ENCODE data around the gene FMO3.

The FMO3 gene

DNA sequence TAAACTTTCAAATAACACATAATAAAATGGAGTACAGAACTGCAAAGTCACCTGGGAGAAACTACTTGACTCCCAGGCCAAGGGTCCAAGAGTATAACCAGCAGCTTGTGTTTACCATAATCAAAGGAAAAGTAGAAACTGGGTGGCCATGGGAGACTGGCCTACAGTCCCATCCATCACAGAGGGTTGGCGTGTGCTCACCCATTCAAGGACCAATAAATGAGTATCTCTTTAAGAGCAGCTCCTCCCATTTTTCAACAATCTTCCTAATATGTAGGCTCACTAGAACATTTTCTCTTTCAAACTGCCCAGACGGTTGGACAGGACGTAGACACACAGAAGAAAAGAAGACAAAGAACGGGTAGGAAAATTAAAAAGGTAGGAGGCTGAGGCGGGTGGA lies at the start of gene FMO3:
Gene FMO3 (plus strand): TSS at position 302 of the 400 bp plus-strand sequence. CDS start 1,754 bp downstream, outside the sequence.
- Histone ChIP-seq H3K4me3 (ENCODE audit: low read depth, low read length) (no peak within 1 kb of the TSS), H3K9me3 (ENCODE audit: control insufficient read depth, insufficient read depth, low read depth, low read length) (no peaks in the 10 kb centered on the region), H3K27ac (ENCODE audit: extremely low read depth, low read depth, low read length) (no peak within 1 kb of the TSS), H3K4me1 (ENCODE audit: control insufficient read depth, insufficient read depth, low read length) (no peaks in the 10 kb centered on the region), H3K36me3 (ENCODE audit: control insufficient read depth in 2 of 2, insufficient read depth in 1 of 2, low read length in 2 of 2) (no peaks in the 10 kb centered on the region)
- POLR2A ChIA-PET, result no interaction called here
- CTCF ChIA-PET, result interaction anchor here (0.7 to 1.5 kb wide), 4 partner anchors 9 to 136 kb away, joined by 3 to 15 read pairs (median 4); no protein-coding TSS in a partner anchor
- no peak for TF ChIP-seq ZNF571 (tag by site-specific recombination; IDR thresholded peaks at IDR 0.05)
- TF ChIP-seq SALL2 (tag by site-specific recombination; IDR thresholded peaks at IDR 0.05; ENCODE audit: borderline replicate concordance), result no peak
- TF ChIP-seq ZNF837 (tag by site-specific recombination; IDR thresholded peaks at IDR 0.05), result no peak
- TF ChIP-seq, protein P1, sequence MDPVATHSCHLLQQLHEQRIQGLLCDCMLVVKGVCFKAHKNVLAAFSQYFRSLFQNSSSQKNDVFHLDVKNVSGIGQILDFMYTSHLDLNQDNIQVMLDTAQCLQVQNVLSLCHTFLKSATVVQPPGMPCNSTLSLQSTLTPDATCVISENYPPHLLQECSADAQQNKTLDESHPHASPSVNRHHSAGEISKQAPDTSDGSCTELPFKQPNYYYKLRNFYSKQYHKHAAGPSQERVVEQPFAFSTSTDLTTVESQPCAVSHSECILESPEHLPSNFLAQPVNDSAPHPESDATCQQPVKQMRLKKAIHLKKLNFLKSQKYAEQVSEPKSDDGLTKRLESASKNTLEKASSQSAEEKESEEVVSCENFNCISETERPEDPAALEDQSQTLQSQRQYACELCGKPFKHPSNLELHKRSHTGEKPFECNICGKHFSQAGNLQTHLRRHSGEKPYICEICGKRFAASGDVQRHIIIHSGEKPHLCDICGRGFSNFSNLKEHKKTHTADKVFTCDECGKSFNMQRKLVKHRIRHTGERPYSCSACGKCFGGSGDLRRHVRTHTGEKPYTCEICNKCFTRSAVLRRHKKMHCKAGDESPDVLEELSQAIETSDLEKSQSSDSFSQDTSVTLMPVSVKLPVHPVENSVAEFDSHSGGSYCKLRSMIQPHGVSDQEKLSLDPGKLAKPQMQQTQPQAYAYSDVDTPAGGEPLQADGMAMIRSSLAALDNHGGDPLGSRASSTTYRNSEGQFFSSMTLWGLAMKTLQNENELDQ (tag by site-specific recombination; IDR thresholded peaks at IDR 0.05; ENCODE audit: low read depth), result no peak
- TF ChIP-seq ZNF561 (tag by site-specific recombination; IDR thresholded peaks at IDR 0.05; ENCODE audit: borderline replicate concordance), result no peak
- no peak for TF ChIP-seq ZEB2 (tag by site-specific recombination; IDR thresholded peaks at IDR 0.05)
- TF ChIP-seq ZNF302 (tag by site-specific recombination; IDR thresholded peaks at IDR 0.05; ENCODE audit: low read depth), result no peak
- TF ChIP-seq ZNF121 (tag by site-specific recombination; IDR thresholded peaks at IDR 0.05), result no peak
- TF ChIP-seq, protein P2, sequence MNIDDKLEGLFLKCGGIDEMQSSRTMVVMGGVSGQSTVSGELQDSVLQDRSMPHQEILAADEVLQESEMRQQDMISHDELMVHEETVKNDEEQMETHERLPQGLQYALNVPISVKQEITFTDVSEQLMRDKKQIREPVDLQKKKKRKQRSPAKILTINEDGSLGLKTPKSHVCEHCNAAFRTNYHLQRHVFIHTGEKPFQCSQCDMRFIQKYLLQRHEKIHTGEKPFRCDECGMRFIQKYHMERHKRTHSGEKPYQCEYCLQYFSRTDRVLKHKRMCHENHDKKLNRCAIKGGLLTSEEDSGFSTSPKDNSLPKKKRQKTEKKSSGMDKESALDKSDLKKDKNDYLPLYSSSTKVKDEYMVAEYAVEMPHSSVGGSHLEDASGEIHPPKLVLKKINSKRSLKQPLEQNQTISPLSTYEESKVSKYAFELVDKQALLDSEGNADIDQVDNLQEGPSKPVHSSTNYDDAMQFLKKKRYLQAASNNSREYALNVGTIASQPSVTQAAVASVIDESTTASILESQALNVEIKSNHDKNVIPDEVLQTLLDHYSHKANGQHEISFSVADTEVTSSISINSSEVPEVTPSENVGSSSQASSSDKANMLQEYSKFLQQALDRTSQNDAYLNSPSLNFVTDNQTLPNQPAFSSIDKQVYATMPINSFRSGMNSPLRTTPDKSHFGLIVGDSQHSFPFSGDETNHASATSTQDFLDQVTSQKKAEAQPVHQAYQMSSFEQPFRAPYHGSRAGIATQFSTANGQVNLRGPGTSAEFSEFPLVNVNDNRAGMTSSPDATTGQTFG (tag by site-specific recombination; IDR thresholded peaks at IDR 0.05; ENCODE audit: borderline replicate concordance), result no peak
- TF ChIP-seq BCL11B (tag by site-specific recombination; IDR thresholded peaks at IDR 0.05; ENCODE audit: low read depth), result no peak
- TF ChIP-seq, protein P3, sequence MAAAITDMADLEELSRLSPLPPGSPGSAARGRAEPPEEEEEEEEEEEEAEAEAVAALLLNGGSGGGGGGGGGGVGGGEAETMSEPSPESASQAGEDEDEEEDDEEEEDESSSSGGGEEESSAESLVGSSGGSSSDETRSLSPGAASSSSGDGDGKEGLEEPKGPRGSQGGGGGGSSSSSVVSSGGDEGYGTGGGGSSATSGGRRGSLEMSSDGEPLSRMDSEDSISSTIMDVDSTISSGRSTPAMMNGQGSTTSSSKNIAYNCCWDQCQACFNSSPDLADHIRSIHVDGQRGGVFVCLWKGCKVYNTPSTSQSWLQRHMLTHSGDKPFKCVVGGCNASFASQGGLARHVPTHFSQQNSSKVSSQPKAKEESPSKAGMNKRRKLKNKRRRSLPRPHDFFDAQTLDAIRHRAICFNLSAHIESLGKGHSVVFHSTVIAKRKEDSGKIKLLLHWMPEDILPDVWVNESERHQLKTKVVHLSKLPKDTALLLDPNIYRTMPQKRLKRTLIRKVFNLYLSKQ (tag by site-specific recombination; IDR thresholded peaks at IDR 0.05; ENCODE audit: borderline replicate concordance), result no peak
- TF ChIP-seq HOXD13 (CRISPR knock-in tag; IDR thresholded peaks at IDR 0.05; ENCODE audit: borderline replicate concordance), result no peak
- no peak for TF ChIP-seq SCRT1 (tag by site-specific recombination; IDR thresholded peaks at IDR 0.05; ENCODE audit: borderline replicate concordance)
- no peak for TF ChIP-seq ZNF354C (tag by site-specific recombination; IDR thresholded peaks at IDR 0.05; ENCODE audit: borderline replicate concordance, low read depth)
- TF ChIP-seq, protein P4, sequence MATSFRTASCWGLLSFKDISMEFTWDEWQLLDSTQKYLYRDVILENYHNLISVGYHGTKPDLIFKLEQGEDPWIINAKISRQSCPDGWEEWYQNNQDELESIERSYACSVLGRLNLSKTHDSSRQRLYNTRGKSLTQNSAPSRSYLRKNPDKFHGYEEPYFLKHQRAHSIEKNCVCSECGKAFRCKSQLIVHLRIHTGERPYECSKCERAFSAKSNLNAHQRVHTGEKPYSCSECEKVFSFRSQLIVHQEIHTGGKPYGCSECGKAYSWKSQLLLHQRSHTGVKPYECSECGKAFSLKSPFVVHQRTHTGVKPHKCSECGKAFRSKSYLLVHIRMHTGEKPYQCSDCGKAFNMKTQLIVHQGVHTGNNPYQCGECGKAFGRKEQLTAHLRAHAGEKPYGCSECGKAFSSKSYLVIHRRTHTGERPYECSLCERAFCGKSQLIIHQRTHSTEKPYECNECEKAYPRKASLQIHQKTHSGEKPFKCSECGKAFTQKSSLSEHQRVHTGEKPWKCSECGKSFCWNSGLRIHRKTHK (tag by site-specific recombination; IDR thresholded peaks at IDR 0.05), result no peak
- no peak for TF ChIP-seq YY1 (tag by site-specific recombination; IDR thresholded peaks at IDR 0.05)

DNA sequence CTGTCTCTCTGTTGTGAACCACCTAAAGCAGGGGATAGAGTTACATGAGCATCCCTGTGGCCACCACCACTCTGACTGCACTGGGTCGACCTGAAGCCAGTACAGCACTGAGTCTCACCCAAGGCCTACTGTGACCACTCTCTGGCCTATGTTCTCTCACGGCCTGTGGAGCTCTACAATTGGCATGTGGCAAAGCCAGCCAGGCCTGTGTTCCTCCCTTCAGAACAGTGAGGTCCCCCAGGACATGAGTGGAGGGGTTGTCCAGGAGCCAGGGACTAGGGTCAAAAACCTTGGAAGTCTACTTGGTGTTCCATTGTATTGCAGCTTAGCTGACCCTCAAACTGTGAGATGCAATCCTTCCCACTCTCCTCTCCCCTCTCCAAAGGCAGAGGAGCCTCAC lies 42.7 kb upstream of the FMO3 start:
- Histone ChIP-seq H3K9me3 (ENCODE audit: control insufficient read depth, insufficient read depth, low read depth, low read length) (no peaks in the 10 kb centered on the region), H3K27ac (ENCODE audit: extremely low read depth, low read depth, low read length) (no peak overlapping the region)
- CTCF ChIA-PET, result no interaction called here
- TF ChIP-seq GLI4 (tag by site-specific recombination; IDR thresholded peaks at IDR 0.05) (no peak), GLIS1 (tag by site-specific recombination; IDR thresholded peaks at IDR 0.05) (no peak), HOXC10 (CRISPR knock-in tag; IDR thresholded peaks at IDR 0.05) (no peak), OSR2 (tag by site-specific recombination; IDR thresholded peaks at IDR 0.05) (no peak), SCRT2 (tag by site-specific recombination; IDR thresholded peaks at IDR 0.05) (no peak), ZNF302 (tag by site-specific recombination; IDR thresholded peaks at IDR 0.05; ENCODE audit: low read depth) (no peak), ZNF660 (tag by site-specific recombination; IDR thresholded peaks at IDR 0.05) (no peak), MYNN (tag by site-specific recombination; IDR thresholded peaks at IDR 0.05; ENCODE audit: borderline replicate concordance) (no peak), ZNF10 (tag by site-specific recombination; IDR thresholded peaks at IDR 0.05) (no peak)
- TF ChIP-seq, protein P5, sequence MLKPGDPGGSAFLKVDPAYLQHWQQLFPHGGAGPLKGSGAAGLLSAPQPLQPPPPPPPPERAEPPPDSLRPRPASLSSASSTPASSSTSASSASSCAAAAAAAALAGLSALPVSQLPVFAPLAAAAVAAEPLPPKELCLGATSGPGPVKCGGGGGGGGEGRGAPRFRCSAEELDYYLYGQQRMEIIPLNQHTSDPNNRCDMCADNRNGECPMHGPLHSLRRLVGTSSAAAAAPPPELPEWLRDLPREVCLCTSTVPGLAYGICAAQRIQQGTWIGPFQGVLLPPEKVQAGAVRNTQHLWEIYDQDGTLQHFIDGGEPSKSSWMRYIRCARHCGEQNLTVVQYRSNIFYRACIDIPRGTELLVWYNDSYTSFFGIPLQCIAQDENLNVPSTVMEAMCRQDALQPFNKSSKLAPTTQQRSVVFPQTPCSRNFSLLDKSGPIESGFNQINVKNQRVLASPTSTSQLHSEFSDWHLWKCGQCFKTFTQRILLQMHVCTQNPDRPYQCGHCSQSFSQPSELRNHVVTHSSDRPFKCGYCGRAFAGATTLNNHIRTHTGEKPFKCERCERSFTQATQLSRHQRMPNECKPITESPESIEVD (tag by site-specific recombination; IDR thresholded peaks at IDR 0.05), result no peak

More for the DNA sequence above, 42.7 kb upstream of the FMO3 start:
- H3K4me1 ChIP-seq (ENCODE audit: control insufficient read depth, insufficient read depth, low read length), result no peaks in the 10 kb centered on the region
- H3K4me3 ChIP-seq (ENCODE audit: low read depth, low read length), result no peak overlapping the region
- POLR2A ChIA-PET, result no interaction called here
- H3K36me3 ChIP-seq (ENCODE audit: control insufficient read depth in 2 of 2, insufficient read depth in 1 of 2, low read length in 2 of 2), result no peaks in the 10 kb centered on the region
